ENCODE measurements around the gene TMEM178B. TPM values are rescaled to one million over a fixed set of nuclear protein-coding genes. Genes with fewer than 3 reads are reported as not detected.
"Not testable (repeated sequence)": the region's sequence is repeated elsewhere in the genome, so short reads cannot be mapped to it uniquely, and the experiment has no call there.

Gene TMEM178B
- total RNA-seq, 1 donor: 0.10 TPM

GRCh38 chr7:141328290-141328689 is 254.4 kb downstream of the TMEM178B start:
- Histone ChIP-seq H3K9me3 (ENCODE audit: low read depth, low read length) (no peaks in the 10 kb centered on the region), H3K27me3 (ENCODE audit: insufficient read depth, low read length) (no peaks in the 10 kb centered on the region), H3K4me1 (ENCODE audit: insufficient read depth, low read length) (no peaks in the 10 kb centered on the region), H3K4me3 (ENCODE audit: low read length) (no peak overlapping the region)

GRCh38 chr7:141330285-141330684 is 256.4 kb downstream of the TMEM178B start:
- not testable (repeated sequence) for H3K4me1 ChIP-seq (ENCODE audit: insufficient read depth, low read length); H3K4me3 ChIP-seq (ENCODE audit: low read length); H3K9me3 ChIP-seq (ENCODE audit: low read depth, low read length); H3K27me3 ChIP-seq (ENCODE audit: insufficient read depth, low read length)

- Histone ChIP-seq H3K4me3 (ENCODE audit: low read length) (no peak overlapping the region), H3K27me3 (ENCODE audit: insufficient read depth, low read length) (no peaks in the 10 kb centered on the region), H3K4me1 (ENCODE audit: insufficient read depth, low read length) (no peaks in the 10 kb centered on the region), H3K9me3 (ENCODE audit: low read depth, low read length) (no peaks in the 10 kb centered on the region)
These were observed 259.6 kb downstream of the TMEM178B start for GRCh38 chr7:141333459-141333858.

- no peaks in the 10 kb centered on the region for H3K4me1 ChIP-seq (ENCODE audit: insufficient read depth, low read length)
- no peaks in the 10 kb centered on the region for H3K9me3 ChIP-seq (ENCODE audit: low read depth, low read length)
- H3K27me3 ChIP-seq (ENCODE audit: insufficient read depth, low read length): no peaks in the 10 kb centered on the region
- H3K4me3 ChIP-seq (ENCODE audit: low read length): no peak overlapping the region
These were observed 261.3 kb downstream of the TMEM178B start for GRCh38 chr7:141335164-141335563.

- Histone ChIP-seq H3K9me3 (ENCODE audit: low read depth, low read length) (no peaks in the 10 kb centered on the region), H3K27me3 (ENCODE audit: insufficient read depth, low read length) (no peaks in the 10 kb centered on the region), H3K4me3 (ENCODE audit: low read length) (no peak overlapping the region), H3K4me1 (ENCODE audit: insufficient read depth, low read length) (no peaks in the 10 kb centered on the region)
These were observed 265.7 kb downstream of the TMEM178B start for GRCh38 chr7:141339603-141340002.

- Histone ChIP-seq H3K4me1 (ENCODE audit: insufficient read depth, low read length) (no peaks in the 10 kb centered on the region), H3K27me3 (ENCODE audit: insufficient read depth, low read length) (no peaks in the 10 kb centered on the region), H3K4me3 (ENCODE audit: low read length) (no peak overlapping the region), H3K9me3 (ENCODE audit: low read depth, low read length) (no peaks in the 10 kb centered on the region)
These were observed 267.1 kb downstream of the TMEM178B start for GRCh38 chr7:141340991-141341390.

- H3K4me1 ChIP-seq (ENCODE audit: insufficient read depth, low read length): no peaks in the 10 kb centered on the region
- H3K4me3 ChIP-seq (ENCODE audit: low read length): no peak overlapping the region
- no peaks in the 10 kb centered on the region for H3K9me3 ChIP-seq (ENCODE audit: low read depth, low read length)
- no peaks in the 10 kb centered on the region for H3K27me3 ChIP-seq (ENCODE audit: insufficient read depth, low read length)
These were observed 269.0 kb downstream of the TMEM178B start for GRCh38 chr7:141342621-141343408.

- no peaks in the 10 kb centered on the region for H3K4me1 ChIP-seq (ENCODE audit: insufficient read depth, low read length)
- H3K27me3 ChIP-seq (ENCODE audit: insufficient read depth, low read length): no peaks in the 10 kb centered on the region
These were observed 270.5 kb downstream of the TMEM178B start for GRCh38 chr7:141344153-141344935.

GRCh38 chr7:141348728-141349127 is 274.9 kb downstream of the TMEM178B start:
- no peak overlapping the region for H3K4me3 ChIP-seq (ENCODE audit: low read length)

More at GRCh38 chr7:141344153-141344935, 270.5 kb downstream of the TMEM178B start:
- no peaks in the 10 kb centered on the region for H3K9me3 ChIP-seq (ENCODE audit: low read depth, low read length)
- no peak overlapping the region for H3K4me3 ChIP-seq (ENCODE audit: low read length)

GRCh38 chr7:141349338-141349737 is 275.5 kb downstream of the TMEM178B start:
- H3K4me3 ChIP-seq (ENCODE audit: low read length): no peak overlapping the region
- H3K27me3 ChIP-seq (ENCODE audit: insufficient read depth, low read length): no peaks in the 10 kb centered on the region
- H3K9me3 ChIP-seq (ENCODE audit: low read depth, low read length): no peaks in the 10 kb centered on the region
- H3K4me1 ChIP-seq (ENCODE audit: insufficient read depth, low read length): no peaks in the 10 kb centered on the region

More at GRCh38 chr7:141348728-141349127, 274.9 kb downstream of the TMEM178B start:
- Histone ChIP-seq H3K27me3 (ENCODE audit: insufficient read depth, low read length) (no peaks in the 10 kb centered on the region), H3K4me1 (ENCODE audit: insufficient read depth, low read length) (no peaks in the 10 kb centered on the region), H3K9me3 (ENCODE audit: low read depth, low read length) (no peaks in the 10 kb centered on the region)

GRCh38 chr7:141349804-141350203 is 275.9 kb downstream of the TMEM178B start:
- Histone ChIP-seq H3K27me3 (ENCODE audit: insufficient read depth, low read length) (no peaks in the 10 kb centered on the region), H3K4me1 (ENCODE audit: insufficient read depth, low read length) (no peaks in the 10 kb centered on the region), H3K4me3 (ENCODE audit: low read length) (no peak overlapping the region), H3K9me3 (ENCODE audit: low read depth, low read length) (no peaks in the 10 kb centered on the region)

GRCh38 chr7:141351175-141351574 is 277.3 kb downstream of the TMEM178B start:
- Histone ChIP-seq H3K9me3 (ENCODE audit: low read depth, low read length) (no peaks in the 10 kb centered on the region), H3K4me1 (ENCODE audit: insufficient read depth, low read length) (no peaks in the 10 kb centered on the region), H3K27me3 (ENCODE audit: insufficient read depth, low read length) (no peaks in the 10 kb centered on the region), H3K4me3 (ENCODE audit: low read length) (no peak overlapping the region)

- Histone ChIP-seq H3K4me3 (ENCODE audit: low read length) (no peak overlapping the region), H3K27me3 (ENCODE audit: insufficient read depth, low read length) (no peaks in the 10 kb centered on the region), H3K9me3 (ENCODE audit: low read depth, low read length) (no peaks in the 10 kb centered on the region), H3K4me1 (ENCODE audit: insufficient read depth, low read length) (no peaks in the 10 kb centered on the region)
These were observed 279.1 kb downstream of the TMEM178B start for GRCh38 chr7:141352955-141353354.

GRCh38 chr7:141354251-141354650 is 280.4 kb downstream of the TMEM178B start:
- Histone ChIP-seq H3K27me3 (ENCODE audit: insufficient read depth, low read length) (no peaks in the 10 kb centered on the region), H3K4me3 (ENCODE audit: low read length) (no peak overlapping the region), H3K9me3 (ENCODE audit: low read depth, low read length) (no peaks in the 10 kb centered on the region), H3K4me1 (ENCODE audit: insufficient read depth, low read length) (no peaks in the 10 kb centered on the region)

GRCh38 chr7:141355032-141355431 is 281.2 kb downstream of the TMEM178B start:
- Histone ChIP-seq H3K4me3 (ENCODE audit: low read length) (no peak overlapping the region), H3K9me3 (ENCODE audit: low read depth, low read length) (no peaks in the 10 kb centered on the region), H3K4me1 (ENCODE audit: insufficient read depth, low read length) (no peaks in the 10 kb centered on the region), H3K27me3 (ENCODE audit: insufficient read depth, low read length) (no peaks in the 10 kb centered on the region)
